GM18507 (cell line): ENCODE measurements around the gene PRDM10.
"Not testable (repeated sequence)": the region's sequence is repeated elsewhere in the genome, so short reads cannot be mapped to it uniquely, and the experiment has no call there.

Source experiments
- DNase-seq: peaks from one replicate; pipeline ENCODE4 v3.0.0; 2011; ENCODE audit warnings: low read depth; ENCODE audit not compliant: insufficient read length; ENCODE audit errors: extremely low spot score
- FAIRE-seq: peaks from 2 replicates; lab custom pipeline; 2011; peaks lifted over from hg19 to GRCh38; lab: Jason Lieb, UNC

Gene PRDM10

DNA sequence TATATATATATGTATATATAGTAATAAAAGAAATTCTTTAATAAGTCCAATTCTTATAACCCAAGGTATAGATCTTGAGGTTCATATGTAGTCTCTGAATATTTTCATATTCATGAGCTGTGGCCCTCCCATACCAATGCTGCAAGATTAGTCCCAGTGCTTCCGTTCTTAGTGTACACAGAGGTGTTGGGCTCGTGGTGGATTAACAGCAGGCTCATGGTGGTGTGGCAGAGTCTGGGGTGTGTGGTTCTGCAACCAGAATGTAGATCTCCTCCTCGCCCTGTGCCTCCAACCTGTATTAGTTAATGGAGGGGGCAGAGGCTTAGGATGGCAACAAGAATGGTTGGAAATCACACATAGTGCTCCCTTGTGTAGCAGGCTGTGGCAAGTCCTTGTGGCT, 16.8 kb downstream of the PRDM10 start:
- FAIRE-seq (no peak), DNase-seq (no peak)

DNA sequence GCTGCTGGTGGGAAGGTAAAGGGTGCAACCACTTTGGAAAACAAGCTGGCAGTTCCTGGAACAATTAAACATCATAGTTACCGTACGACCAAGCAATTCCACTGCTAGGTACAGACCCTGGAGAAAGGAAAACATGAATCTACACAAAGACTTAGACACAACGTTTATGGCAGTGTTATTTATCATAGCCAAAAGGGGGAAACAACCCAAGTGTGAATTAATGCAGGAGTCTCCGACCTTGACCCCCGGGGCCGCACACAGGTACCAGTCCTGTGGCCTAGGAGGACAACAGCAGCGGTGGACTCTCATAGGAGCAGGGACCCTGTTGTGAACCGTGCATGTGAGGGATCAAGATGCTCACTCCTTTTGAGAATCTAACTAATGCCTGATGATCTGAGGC, 22.5 kb downstream of the PRDM10 start:
- DNase-seq = no peak
- no peak for FAIRE-seq

DNA sequence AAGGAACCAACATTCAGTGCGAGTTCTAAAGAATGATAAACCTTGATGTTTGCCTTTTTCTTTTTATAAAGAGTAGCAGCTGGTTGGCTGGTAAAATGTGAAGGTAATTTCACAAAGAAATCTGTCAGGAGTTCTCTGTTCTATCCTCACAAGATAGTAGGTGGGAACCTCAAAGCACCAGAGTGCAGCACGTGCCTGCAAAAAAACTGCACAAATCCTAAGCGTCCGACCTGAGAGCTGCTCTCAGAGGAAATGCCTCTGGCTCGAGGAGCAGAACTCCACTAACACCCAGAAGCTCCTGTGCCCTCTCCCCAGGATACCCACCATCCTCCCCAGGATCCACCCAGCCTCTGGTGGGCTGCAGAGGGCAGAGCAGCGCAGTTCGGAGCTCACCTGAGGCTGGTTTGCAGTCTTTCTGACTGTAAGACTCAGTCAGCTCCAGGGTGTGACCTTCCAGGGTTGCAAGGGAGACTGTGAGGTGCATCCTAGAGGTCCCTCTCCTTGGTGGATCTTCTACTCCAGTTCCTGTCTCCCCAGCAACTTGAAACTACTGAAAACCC, 23.5 kb downstream of the PRDM10 start:
- DNase-seq (no peak), FAIRE-seq (no peak)

DNA sequence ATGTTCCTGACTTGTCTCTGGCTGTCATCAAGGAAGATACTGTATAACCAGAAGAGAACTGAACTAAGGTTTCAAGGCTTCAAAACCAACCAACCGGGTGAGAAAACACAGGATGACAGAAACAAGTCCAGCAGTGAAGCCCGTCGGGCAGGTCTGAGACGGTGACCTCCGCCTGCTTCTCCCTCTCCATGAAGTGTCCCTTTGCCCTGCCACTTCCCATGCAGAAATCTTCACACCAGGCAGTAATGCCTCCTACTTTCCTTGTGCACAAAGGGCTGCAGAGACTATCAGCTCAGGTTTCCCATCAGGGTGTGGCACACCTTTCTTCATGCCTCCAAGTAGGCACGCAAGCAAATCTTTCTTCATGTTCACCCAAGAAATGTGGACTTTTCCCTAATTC, 24.2 kb downstream of the PRDM10 start:
- DNase-seq = no peak
- FAIRE-seq = no peak

DNA sequence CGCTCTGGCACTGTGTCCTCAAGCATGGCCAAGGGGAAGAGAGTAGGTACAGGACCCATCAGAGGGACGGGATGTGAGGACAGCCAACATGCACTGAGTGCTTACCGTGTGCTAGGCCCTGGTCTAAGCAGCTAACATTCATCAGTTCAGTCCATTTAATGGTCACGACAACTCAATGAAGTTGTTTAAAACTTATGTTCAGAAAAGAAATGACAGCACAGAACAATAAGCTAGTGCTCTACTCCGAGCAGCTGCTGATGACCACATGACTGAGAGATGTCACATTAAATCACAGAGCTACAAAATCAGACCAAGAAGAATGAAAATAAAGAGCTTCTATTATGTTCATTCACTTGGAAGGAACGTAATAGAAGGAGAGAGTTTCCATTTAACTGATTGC, 26.3 kb downstream of the PRDM10 start:
- DNase-seq (no peak), FAIRE-seq (no peak)

DNA sequence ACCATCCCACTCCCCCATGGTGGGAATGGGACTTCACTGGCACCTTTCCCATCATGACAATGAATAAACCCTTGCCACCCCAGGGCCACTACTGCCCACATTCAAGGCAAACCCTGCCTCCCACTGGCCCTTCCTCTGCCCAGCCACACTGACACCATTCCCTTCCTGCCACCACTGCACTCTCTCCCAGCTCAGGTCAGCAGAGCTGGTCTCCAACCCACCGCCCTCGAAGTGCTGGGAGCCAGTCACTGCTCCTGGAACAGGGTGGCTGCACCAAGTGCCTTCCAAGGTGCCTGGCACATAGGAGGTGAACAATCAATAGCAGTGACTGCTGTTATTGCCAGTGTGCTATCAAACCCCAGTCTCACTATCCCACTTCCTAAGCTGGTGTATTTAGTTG, 27.1 kb downstream of the PRDM10 start:
- no peak for DNase-seq
- FAIRE-seq = no peak

DNA sequence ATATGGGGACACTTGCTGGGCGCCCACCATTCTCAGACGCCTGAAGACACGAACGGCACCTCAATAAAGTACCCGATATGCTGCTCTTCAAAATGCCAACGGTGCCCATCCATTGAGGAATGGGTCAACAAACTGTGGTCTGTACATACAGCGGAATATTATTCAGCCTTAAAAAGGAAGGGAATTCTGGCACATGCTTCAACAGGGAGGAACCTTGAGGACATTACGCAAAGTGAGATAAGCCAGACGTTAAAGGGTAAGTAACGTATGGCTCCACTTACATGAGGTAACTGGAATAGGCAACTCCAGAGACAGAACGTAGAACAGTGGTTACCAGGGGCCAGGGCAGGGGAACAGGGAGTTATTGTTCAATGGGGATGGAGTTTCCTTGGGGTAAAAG, 28.0 kb downstream of the PRDM10 start:
- FAIRE-seq = no peak
- no peak for DNase-seq

DNA sequence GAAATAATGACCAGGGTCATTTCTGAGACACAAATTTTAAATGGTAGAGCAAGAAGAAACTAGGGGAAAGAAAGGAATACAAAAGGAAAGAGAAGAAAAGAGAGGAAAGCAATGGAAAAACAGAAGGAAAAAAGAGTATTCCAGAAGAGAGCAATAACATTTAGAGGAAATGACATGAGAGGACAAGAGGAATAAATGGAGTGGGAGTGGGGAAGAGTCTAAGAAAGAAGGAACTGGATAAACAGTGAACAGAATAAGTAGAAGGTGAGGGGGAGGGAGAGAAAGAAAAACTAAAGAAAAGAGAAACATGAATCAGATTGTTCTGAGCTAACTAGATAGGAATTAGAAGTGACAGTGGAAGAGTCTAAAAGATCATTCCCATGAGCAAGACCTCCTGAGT, 28.4 kb downstream of the PRDM10 start:
- DNase-seq (no peak), FAIRE-seq (no peak)

DNA sequence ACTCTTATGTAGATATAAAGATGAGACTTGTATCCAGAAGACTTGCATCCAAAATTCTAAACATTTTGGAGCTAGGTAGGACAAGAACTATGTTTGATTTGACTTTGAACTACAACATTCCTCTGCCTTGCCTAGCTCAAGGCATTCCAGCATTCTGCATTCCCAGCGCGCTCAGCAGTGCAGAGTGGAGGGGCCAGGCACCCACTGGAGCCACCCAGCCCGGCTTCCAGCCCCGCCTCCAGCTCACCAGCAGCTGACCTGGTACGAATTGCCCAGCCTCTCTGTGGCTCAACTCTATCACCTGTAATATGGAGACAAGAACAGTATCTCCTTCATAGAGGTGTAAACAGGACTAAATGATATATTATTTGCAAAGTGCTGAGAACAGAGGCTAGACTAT, 28.8 kb downstream of the PRDM10 start:
- DNase-seq (no peak), FAIRE-seq (no peak)

DNA sequence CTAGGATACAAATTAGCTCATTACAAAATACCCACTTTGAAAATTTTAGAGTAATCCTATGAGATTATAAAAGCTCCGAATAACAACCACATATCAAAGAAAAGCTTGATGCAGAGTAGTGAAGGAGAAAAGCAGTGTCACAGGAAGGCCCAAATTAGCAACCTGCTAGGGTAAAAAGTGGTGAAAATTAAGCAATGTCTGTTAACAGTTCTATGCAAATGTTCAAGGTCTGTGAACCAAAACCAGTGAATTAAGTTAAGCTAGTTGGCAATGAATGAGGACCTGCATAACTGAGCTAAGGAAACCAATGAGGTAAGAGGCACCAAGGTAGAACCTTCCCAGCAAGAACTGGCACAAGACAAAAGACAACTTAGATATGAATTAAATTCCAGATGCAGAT, 29.6 kb downstream of the PRDM10 start:
- peak; percentile 60 for FAIRE-seq

DNA sequence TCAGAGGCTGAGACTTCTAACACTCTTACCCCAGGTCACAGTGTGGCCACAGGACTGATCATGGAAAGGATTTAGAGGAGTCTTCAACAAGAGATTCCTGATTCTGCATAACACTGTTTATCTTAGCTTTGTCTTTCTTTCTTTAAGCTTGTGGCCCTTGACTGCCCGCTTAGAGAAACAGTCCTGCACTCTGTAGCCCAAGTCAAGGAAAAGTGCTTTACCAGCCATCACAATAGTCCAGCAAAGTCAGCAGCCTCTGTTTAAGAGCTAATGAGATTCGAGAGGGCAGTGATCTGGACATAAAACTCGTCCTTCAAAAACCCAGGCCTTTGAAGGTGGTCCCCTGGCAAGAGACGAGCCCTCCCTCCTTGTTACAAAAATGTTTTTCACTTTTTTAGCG, 30.0 kb downstream of the PRDM10 start:
- FAIRE-seq = no peak

More for the DNA sequence above, 29.6 kb downstream of the PRDM10 start:
- no peak for DNase-seq

DNA sequence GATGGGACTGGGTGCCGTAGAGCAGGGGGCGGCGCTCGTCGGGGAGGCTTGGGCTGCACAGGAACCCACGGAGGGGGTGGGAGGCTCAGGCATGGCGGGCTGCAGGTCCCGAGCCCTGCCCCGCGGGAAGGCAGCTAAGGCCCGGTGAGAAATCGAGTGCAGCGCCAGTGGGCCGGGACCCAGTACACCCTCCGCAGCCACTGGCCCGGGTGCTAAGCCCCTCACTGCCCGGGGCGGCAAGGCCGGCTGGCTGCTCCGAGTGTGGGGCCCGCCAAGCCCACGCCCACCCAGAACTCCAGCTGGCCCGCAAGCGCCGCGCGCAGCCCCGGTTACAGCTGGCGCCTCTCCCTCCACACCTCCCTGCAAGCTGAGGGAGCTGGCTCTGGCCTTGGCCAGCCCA, 30.8 kb downstream of the PRDM10 start:
- not testable (repeated sequence) for DNase-seq, FAIRE-seq

More for the DNA sequence above, 30.0 kb downstream of the PRDM10 start:
- no peak for DNase-seq

DNA sequence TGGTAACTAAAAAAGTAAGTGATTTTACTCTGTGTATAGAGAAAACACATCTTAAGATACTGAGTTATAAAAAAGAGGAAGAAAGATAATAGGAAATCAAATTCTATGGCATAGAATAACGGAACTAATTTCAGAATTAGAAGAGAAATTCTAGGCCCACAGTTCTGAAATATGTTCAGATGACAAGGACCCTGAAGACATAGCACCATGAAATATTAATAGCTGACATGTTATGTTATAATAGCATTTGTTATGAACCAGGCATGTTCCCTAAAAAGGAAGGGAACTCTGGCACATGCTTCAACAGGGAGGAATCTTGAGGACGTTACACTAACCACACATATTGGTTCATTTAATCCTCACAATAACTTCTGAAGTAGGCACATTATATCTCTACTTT, 32.7 kb downstream of the PRDM10 start:
- DNase-seq = no peak
- FAIRE-seq = no peak

DNA sequence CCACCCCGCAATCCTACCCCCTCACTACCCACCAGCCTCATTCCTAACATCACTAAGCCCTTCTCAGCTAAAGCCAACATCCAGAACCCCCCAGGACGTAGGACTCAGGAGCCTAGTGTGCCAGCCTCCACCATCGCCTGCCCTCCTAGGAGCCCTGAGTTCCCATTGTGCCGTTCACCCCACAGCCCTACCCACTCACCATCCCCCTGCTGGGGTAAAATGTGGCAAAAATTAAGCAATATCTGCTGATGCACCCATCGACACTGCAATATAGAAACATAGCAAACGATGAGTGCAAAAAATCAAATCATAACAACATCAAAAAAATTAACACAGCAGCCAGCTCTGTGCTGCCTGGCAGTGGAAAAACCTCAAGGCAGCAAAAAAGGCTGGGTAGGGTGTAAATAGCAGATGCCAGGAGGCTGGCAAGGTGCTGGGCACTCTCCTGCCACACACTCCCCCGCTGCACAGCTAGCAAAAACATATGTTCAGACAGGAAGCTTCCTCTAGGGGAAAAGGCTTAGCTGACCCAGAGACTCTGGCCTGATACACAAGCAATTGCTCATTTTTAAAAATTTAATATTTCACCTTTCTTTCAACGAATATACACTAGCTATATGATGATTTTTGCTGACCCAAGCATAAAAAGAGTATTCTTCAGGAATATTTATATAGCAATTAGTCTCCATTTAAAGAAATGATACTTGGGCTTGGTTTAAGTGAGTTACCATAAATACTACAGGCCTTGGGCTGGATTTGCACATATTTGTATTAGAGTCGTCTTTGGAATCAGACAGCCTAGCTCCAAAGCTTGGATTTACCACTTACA, 33.8 kb downstream of the PRDM10 start:
- DNase-seq (no peak), FAIRE-seq (no peak)

DNA sequence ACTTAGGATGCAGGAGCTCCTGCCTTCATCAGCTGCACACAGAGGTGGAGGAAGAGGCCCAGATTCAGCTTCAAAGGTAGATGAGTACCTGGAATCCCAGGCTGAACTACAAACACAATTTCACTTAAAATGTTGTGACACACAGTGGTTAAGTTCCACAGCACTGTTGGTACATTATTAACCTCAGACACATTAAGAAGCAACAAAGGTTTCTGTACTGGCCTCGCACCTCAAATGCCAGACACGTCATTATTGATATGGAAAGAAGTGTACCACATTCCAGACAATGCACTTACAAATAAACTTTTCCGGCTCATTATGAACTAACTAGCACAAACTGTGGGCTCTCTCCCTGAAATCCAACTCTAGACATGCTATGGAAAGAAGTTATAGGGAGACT, 34.6 kb downstream of the PRDM10 start:
- no peak for FAIRE-seq
- no peak for DNase-seq

DNA sequence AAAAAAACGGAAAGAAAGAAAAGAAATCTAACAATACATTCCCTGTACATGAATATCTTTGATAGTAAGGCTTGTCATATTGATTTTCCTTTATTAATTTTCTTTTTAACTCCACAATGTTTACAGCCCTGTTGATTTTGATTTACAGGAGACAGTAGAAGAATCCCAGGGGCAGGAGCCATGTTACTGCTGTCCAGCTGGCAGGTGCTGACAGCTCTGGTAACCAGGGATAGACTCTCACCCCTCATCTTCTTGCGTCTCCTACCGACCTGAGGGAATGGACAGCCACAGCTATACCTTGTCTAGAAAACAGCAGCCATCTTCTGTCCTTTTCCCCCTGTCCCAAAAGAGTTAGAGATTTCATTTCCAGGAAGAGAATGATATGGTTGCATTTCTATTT, 37.4 kb downstream of the PRDM10 start:
- DNase-seq (no peak), FAIRE-seq (no peak)

DNA sequence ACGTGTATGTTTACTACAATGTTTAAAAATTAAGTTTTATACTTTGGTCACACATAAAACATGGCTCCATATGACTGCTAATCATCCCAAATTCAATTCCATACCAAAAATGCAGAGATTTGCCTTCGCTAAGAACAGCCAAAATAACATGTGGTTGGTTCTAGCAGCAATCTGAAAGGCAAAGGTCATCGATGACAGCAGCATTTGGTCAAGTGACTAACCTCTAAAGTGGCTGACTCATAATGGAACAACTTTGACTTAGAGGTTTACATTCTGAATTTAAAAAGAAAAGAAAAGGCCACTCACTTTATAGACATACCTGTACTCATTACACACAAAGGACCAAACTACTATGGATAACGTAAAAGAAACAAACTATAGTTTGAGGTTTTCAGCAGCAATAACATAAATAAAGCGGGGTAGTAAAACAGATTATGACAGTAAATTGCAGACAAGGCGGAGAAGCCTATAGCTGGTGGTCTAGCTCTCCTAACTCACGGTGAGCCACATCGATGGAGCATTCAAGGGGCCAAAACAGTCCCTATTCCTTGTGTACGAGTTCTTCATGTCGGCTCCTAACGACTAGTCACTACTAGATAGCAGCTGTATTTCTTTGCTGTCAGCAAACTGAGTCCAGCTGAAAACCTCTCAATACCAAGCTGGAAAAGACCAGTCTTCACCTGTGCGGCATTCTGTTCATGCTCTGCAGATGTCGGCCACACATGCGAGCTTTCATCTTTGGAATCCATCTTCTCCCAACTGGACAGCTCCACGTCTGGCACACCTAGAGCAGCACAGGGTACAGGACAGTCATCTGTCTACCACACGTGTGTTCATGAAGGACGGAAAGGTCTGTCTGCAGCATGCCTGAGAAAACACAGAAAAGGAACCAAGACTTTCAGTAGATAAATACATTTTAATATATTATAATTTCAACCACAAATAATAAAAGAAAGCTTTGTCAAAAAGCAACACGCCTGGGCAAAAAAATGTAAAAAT, 42.1 kb downstream of the PRDM10 start:
- FAIRE-seq = peak; percentile 66
- peak; percentile 42 for DNase-seq

DNA sequence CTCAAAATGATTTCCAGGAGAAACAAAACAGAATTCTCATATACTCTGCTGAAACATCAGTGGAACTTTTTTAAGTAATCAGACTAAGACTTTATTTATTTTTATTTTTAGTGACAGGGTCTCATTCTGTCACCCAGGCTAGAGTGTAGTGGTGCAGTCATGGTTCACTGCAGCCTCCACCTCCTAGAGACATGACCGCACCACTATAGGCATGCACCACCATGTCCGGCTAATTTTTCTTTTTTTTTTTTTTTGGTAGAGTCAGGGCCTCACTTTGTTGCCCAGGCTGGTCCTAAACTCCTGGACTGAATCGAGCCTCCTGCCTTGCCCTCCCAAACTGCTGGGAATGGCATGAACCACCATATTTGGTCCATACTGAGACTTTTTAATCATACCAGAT, 42.9 kb downstream of the PRDM10 start:
- no peak for FAIRE-seq

DNA sequence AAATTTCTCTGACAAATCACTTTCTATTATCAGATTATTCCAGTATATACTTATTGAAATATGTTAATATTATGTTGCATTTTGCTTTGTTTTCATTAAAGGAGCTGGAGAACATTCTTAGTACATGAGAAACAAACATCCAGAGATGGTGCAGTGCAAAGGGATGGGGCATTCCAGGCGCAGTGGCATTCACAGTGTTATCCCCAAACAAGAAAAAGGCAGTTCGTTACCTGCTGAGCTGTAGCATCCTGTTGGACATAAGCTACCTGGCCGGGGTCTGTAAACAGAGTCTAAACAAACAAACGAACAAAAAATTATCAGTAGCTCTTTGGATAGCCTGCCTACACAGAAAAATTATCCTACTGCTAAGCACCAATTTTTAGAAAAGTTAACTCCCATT, 47.4 kb downstream of the PRDM10 start:
- no peak for DNase-seq
- FAIRE-seq = no peak

More for the DNA sequence above, 42.9 kb downstream of the PRDM10 start:
- no peak for DNase-seq

DNA sequence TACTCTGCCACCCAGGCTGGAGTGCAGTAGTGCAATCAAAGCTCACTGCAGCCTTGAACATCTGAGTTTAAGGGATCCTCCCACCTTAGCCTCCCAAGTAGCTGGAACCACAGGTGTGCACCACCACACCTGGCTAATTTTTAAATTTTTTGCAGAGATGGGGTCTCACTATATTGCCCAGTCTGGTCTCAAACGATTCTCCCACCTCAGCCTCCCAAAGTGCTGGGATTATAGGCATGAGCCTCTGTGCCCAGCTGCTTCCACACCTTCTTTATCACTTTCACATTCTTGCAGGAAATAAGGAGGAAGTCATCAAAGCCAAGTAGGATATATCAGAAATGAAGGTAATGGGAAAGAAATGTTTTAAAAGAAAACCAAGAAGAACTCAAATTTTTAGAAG, 47.9 kb downstream of the PRDM10 start:
- not testable (repeated sequence) for FAIRE-seq, DNase-seq
